H9 (cell line): Measurements from ENCODE around the gene MGAT2. TPM values are rescaled to one million over a fixed set of nuclear protein-coding genes. Genes with fewer than 3 reads are reported as not detected.

Experiments
- DNase-seq: peaks from one replicate; pipeline ENCODE4 v3.0.0-alpha.2; 2017
- H2AFZ ChIP-seq: one replicate; pipeline ENCODE4 v1.6.1; 2013; ENCODE audit warnings: mild to moderate bottlenecking, low read length, control low read depth, moderate library complexity
- H2AK5ac ChIP-seq: 2 replicates; pipeline ENCODE4 v1.6.1; 2013; ENCODE audit warnings: low read length, control low read depth, mixed read lengths; ENCODE audit not compliant: insufficient read length
- H2BK120ac ChIP-seq: one replicate; pipeline ENCODE4 v1.6.1; 2013; ENCODE audit warnings: low read depth, mild to moderate bottlenecking, low read length, control low read depth, inconsistent platforms; ENCODE audit not compliant: poor library complexity, severe bottlenecking
- H2BK12ac ChIP-seq: 2 replicates; pipeline ENCODE4 v1.6.1; 2013; ENCODE audit warnings: low read length, control low read depth, mixed read lengths, low read depth; ENCODE audit not compliant: insufficient read length
- H2BK15ac ChIP-seq: 2 replicates; pipeline ENCODE4 v1.6.1; 2013; ENCODE audit warnings: low read depth, low read length, control low read depth
- H2BK20ac ChIP-seq: one replicate; pipeline ENCODE4 v1.6.1; 2013; ENCODE audit warnings: low read depth, mild to moderate bottlenecking, low read length, control low read depth, inconsistent platforms; ENCODE audit not compliant: poor library complexity, severe bottlenecking
- H2BK5ac ChIP-seq: 2 replicates; pipeline ENCODE4 v1.6.1; 2013; ENCODE audit warnings: low read length, control low read depth, mixed read lengths; ENCODE audit not compliant: insufficient read length
- H3K14ac ChIP-seq: 2 replicates; pipeline ENCODE4 v1.6.1; 2013; ENCODE audit warnings: low read length, control low read depth; ENCODE audit not compliant: insufficient read depth
- H3K18ac ChIP-seq: 2 replicates; pipeline ENCODE4 v1.6.1; 2013; ENCODE audit warnings: low read depth, mild to moderate bottlenecking, mixed read lengths, low read length, control low read depth; ENCODE audit not compliant: insufficient read length
- H3K23ac ChIP-seq: 2 replicates; pipeline ENCODE4 v1.6.1; 2013; ENCODE audit warnings: low read length, control low read depth, mixed read lengths, low read depth; ENCODE audit not compliant: insufficient read length
- H3K23me2 ChIP-seq: 2 replicates; pipeline ENCODE4 v1.6.1; 2013; ENCODE audit warnings: low read depth, mild to moderate bottlenecking, mixed read lengths, low read length, control low read depth; ENCODE audit not compliant: insufficient read length, poor library complexity, severe bottlenecking
- H3K27ac ChIP-seq: 2 replicates; pipeline ENCODE4 v1.5.1; 2013; ENCODE audit warnings: low read length, control low read depth, mixed read lengths, low read depth; ENCODE audit not compliant: insufficient read length
- H3K27me3 ChIP-seq: 2 replicates; pipeline ENCODE4 v1.6.1; 2013; ENCODE audit warnings: low read length, control low read depth, inconsistent platforms; ENCODE audit not compliant: insufficient read depth
- H3K4ac ChIP-seq: 2 replicates; pipeline ENCODE4 v1.6.1; 2013; ENCODE audit warnings: low read depth, mild to moderate bottlenecking, control low read depth, inconsistent platforms, low read length, moderate library complexity
- H3K4me1 ChIP-seq: 2 replicates; pipeline ENCODE4 v1.6.1; 2013; ENCODE audit warnings: low read length, control low read depth, inconsistent platforms; ENCODE audit not compliant: insufficient read depth
- H3K4me2 ChIP-seq: 2 replicates; pipeline ENCODE4 v1.6.1; 2013; ENCODE audit warnings: low read length, control low read depth, mixed read lengths; ENCODE audit not compliant: insufficient read length, insufficient read depth
- H3K56ac ChIP-seq: 2 replicates; pipeline ENCODE4 v1.6.1; 2013; ENCODE audit warnings: low read depth, mild to moderate bottlenecking, mixed read lengths, low read length, control low read depth; ENCODE audit not compliant: insufficient read length
- H3K79me1 ChIP-seq: 2 replicates; pipeline ENCODE4 v1.6.1; 2013; ENCODE audit warnings: low read depth, mild to moderate bottlenecking, moderate library complexity, low read length, control low read depth, inconsistent platforms; ENCODE audit not compliant: insufficient read depth, poor library complexity, severe bottlenecking
- H3K79me2 ChIP-seq: 2 replicates; pipeline ENCODE4 v1.6.1; 2013; ENCODE audit warnings: low read length, control low read depth, inconsistent platforms; ENCODE audit not compliant: insufficient read depth
- H3K9ac ChIP-seq: 2 replicates; pipeline ENCODE4 v1.6.1; 2013; ENCODE audit warnings: low read length, control low read depth, mixed read lengths; ENCODE audit not compliant: insufficient read length; ENCODE audit errors: extremely low read depth
- H3K9me3 ChIP-seq: one replicate; pipeline ENCODE4 v1.6.1; 2013; ENCODE audit warnings: low read depth, low read length, inconsistent platforms; ENCODE audit not compliant: control insufficient read depth
- H3T11ph ChIP-seq: one replicate; pipeline ENCODE4 v1.6.1; 2013; ENCODE audit warnings: mild to moderate bottlenecking, low read length, control low read depth, inconsistent platforms
- H4K20me1 ChIP-seq: one replicate; pipeline ENCODE4 v1.6.1; 2013; ENCODE audit not compliant: control insufficient read depth, insufficient read length, insufficient read depth
- H4K5ac ChIP-seq: 2 replicates; pipeline ENCODE4 v1.6.1; 2013; ENCODE audit warnings: low read depth, mild to moderate bottlenecking, mixed read lengths, low read length, control low read depth; ENCODE audit not compliant: insufficient read length
- H4K8ac ChIP-seq: replicated peaks from 2 replicates; pipeline ENCODE4 v1.6.1; 2013; ENCODE audit warnings: low read length, control low read depth, mixed read lengths, low read depth; ENCODE audit not compliant: insufficient read length
- H4K91ac ChIP-seq: 2 replicates; pipeline ENCODE4 v1.6.1; 2013; ENCODE audit warnings: low read depth, mild to moderate bottlenecking, moderate library complexity, mixed read lengths, low read length, control low read depth; ENCODE audit not compliant: insufficient read length
- H3K27ac Mint-ChIP-seq, 3 experiments: 2 replicates in 2 of 3; 3 replicates in 1 of 3; pipeline ENCODE4 v1.8.0; 2020 to 2021; ENCODE audit warnings: mixed read lengths in 3 of 3, mild to moderate bottlenecking in 1 of 3, moderate library complexity in 1 of 3
- H3K27me3 Mint-ChIP-seq: 2 replicates; pipeline ENCODE4 v1.8.0; 2021; ENCODE audit warnings: low read depth, mild to moderate bottlenecking, moderate library complexity, mixed read lengths
- H3K36me3 Mint-ChIP-seq, 3 experiments: 2 replicates in 2 of 3; 3 replicates in 1 of 3; pipeline ENCODE4 v1.8.0; 2020 to 2021; ENCODE audit warnings: low read depth in 3 of 3, mixed read lengths in 3 of 3; ENCODE audit not compliant: insufficient read depth in 1 of 3
- H3K4me1 Mint-ChIP-seq, 2 experiments: 2 replicates each; pipeline ENCODE4 v1.8.0; 2020; ENCODE audit warnings: mixed read lengths in 2 of 2
- H3K4me3 Mint-ChIP-seq, 2 experiments: 2 replicates in 1 of 2; 3 replicates in 1 of 2; pipeline ENCODE4 v1.8.0; 2020 to 2021; ENCODE audit warnings: mild to moderate bottlenecking in 2 of 2, mixed read lengths in 2 of 2, moderate library complexity in 1 of 2
- H3K9me3 Mint-ChIP-seq, 2 experiments: 2 replicates in 1 of 2; 3 replicates in 1 of 2; pipeline ENCODE4 v1.8.0; 2020; ENCODE audit warnings: mild to moderate bottlenecking in 2 of 2, mixed read lengths in 2 of 2, moderate library complexity in 1 of 2
- WGBS: extraction: QIAGEN DNeasy Blood & Tissue Kit; methylation state at CpG from one replicate; pipeline ENCODE4 v1.1.7; 2013; ENCODE audit warnings: missing lambda C conversion rate, low lambda C conversion rate, mixed read lengths; ENCODE audit not compliant: insufficient read length; ENCODE audit errors: extremely low coverage; 5-methylcytosine and 5-hydroxymethylcytosine counted together
- total RNA-seq: library from RNA; stranded (reverse); gene quantifications from 2 replicates; pipeline ENCODE4 v1.2.1, GENCODE V29; 2021
- TF ChIP-seq, protein P1 (sequence below): fragments of 200-600 bp; sonication (generic); conservative IDR thresholded peaks from 3 replicates; pipeline ENCODE4 v1.8.0; 2021; ENCODE audit warnings: antibody characterized with exemption, mild to moderate bottlenecking

Gene MGAT2
- total RNA-seq, 1 experiment from 2014 or later, result 24.5 TPM

DNA sequence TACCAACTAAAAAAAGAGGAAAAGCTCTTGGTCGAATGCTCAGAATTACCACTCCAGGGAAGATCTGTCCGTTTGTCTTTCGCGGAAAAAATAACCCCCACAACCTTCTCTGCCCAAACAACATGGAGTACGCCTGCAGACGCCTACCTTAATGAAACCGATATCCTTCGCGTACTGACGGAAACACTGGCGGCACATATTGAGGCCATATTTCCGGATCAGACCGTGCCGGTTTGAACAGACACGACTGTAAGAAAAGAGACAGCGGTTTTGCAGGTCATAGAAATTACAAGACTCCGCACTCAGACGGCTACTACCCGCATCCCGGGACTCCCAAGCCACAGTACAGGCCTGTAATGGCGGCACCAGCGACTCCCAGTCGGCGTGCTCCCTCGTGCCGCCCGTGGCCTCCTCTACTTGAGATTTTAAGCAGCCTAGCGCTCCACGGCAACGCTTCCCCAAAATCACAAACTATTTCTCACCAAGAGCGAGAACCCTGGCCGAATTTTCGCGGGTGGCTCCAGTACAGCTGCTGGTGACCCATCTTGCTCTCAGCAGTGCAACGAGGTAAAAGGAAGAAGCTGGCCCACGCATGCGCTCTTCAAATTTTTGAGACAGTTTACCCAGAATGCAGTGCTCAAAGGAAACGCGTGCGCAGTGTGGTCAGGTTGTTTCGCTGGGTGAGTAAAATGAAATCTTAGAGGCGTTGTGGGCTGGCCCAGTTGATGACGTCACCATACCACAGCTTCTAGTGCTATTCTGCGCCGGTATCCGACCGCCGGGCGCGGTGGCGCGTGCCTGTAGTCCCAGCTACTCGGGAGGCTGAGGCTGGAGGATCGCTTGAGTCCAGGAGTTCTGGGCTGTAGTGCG is 34.6 kb upstream of the MGAT2 start, which contains the start of gene RPS29:
Gene RPS29, minus strand, starts transcription at position 578 of the 870 bp plus-strand sequence. Its CDS starts 34 bp downstream, at position 544.
- Mint-ChIP-seq H3K27ac (peak within 1 kb of the TSS; percentile 96 to 100 (median 99)), H3K27me3 (peaks cover 3% of the 10 kb centered on the region; the same call in 1 of the 2 replicates), H3K36me3 (peaks cover 44 to 48% (median 44%) of the 10 kb centered on the region in 3 experiments), H3K4me3 (peak within 1 kb of the TSS; percentile 89 to 95), H3K9me3 (no peaks in the 10 kb centered on the region), H3K4me1 (peaks cover 29 to 35% of the 10 kb centered on the region in 2 experiments)
- Histone ChIP-seq H3K56ac (peak within 1 kb of the TSS; percentile 94), H3K14ac (peak within 1 kb of the TSS; percentile 96), H3K23me2 (peaks cover 11% of the 10 kb centered on the region), H3K18ac (peak within 1 kb of the TSS; percentile 92), H3K23ac (no peak within 1 kb of the TSS), H3K4me1 (peaks cover 5% of the 10 kb centered on the region; the same call in 1 of the 2 replicates), H3K27me3 (no peaks in the 10 kb centered on the region), H2BK5ac (peak within 1 kb of the TSS; percentile 82), H2BK15ac (no peak within 1 kb of the TSS), H4K8ac (no peak within 1 kb of the TSS), H3T11ph (no peak within 1 kb of the TSS), H3K79me1 (peaks cover 7% of the 10 kb centered on the region), H4K20me1 (no peaks in the 10 kb centered on the region), H3K4ac (peak within 1 kb of the TSS; percentile 42; the same call in 1 of the 2 replicates), H3K9me3 (no peaks in the 10 kb centered on the region), H4K91ac (no peak within 1 kb of the TSS), H2BK12ac (no peak within 1 kb of the TSS), H3K79me2 (peaks cover 24% of the 10 kb centered on the region), H2BK20ac (no peak within 1 kb of the TSS), H3K27ac (peak within 1 kb of the TSS; percentile 41), H2AFZ (no peak within 1 kb of the TSS), H2BK120ac (peak within 1 kb of the TSS; percentile 39), H4K5ac (peak within 1 kb of the TSS; percentile 54), H3K4me2 (peak within 1 kb of the TSS; percentile 61), H3K9ac (peak within 1 kb of the TSS; percentile 100), H2AK5ac (no peak within 1 kb of the TSS)
- WGBS, result no CpG with 5 or more reads among the region's 55 CpGs
- TF ChIP-seq, protein P1, sequence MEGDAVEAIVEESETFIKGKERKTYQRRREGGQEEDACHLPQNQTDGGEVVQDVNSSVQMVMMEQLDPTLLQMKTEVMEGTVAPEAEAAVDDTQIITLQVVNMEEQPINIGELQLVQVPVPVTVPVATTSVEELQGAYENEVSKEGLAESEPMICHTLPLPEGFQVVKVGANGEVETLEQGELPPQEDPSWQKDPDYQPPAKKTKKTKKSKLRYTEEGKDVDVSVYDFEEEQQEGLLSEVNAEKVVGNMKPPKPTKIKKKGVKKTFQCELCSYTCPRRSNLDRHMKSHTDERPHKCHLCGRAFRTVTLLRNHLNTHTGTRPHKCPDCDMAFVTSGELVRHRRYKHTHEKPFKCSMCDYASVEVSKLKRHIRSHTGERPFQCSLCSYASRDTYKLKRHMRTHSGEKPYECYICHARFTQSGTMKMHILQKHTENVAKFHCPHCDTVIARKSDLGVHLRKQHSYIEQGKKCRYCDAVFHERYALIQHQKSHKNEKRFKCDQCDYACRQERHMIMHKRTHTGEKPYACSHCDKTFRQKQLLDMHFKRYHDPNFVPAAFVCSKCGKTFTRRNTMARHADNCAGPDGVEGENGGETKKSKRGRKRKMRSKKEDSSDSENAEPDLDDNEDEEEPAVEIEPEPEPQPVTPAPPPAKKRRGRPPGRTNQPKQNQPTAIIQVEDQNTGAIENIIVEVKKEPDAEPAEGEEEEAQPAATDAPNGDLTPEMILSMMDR, result no peak
- peak; percentile 99 for DNase-seq
